Germinal center (tissue), 1 donor: ENCODE measurements around the gene COL4A1.
"Not testable (repeated sequence)": the region's sequence is repeated elsewhere in the genome, so short reads cannot be mapped to it uniquely, and the experiment has no call there.

Experiments
- DNase-seq: peaks from one replicate; pipeline ENCODE4 v3.0.0; 2012; ENCODE audit warnings: mixed read lengths, low spot score

Gene COL4A1

GRCh38 chr13:110114316-110114715 is 192.6 kb downstream of the COL4A1 start:
- DNase-seq: no peak

GRCh38 chr13:110113284-110113764 is 193.6 kb downstream of the COL4A1 start:
- DNase-seq: no peak

GRCh38 chr13:110112379-110112778 is 194.6 kb downstream of the COL4A1 start:
- not testable (repeated sequence) for DNase-seq

GRCh38 chr13:110110783-110111182 is 196.2 kb downstream of the COL4A1 start:
- DNase-seq: no peak

- DNase-seq: no peak
These were observed 197.0 kb downstream of the COL4A1 start for GRCh38 chr13:110109910-110110309.

GRCh38 chr13:110109140-110109783 is 197.7 kb downstream of the COL4A1 start:
- no peak for DNase-seq

GRCh38 chr13:110108348-110109139 is 198.4 kb downstream of the COL4A1 start:
- DNase-seq: no peak

GRCh38 chr13:110107568-110108347 is 199.2 kb downstream of the COL4A1 start:
- DNase-seq: no peak

GRCh38 chr13:110106726-110107125 is 200.2 kb downstream of the COL4A1 start:
- DNase-seq: no peak

- DNase-seq: no peak
These were observed 201.8 kb downstream of the COL4A1 start for GRCh38 chr13:110105136-110105535.

- DNase-seq: no peak
These were observed 203.4 kb downstream of the COL4A1 start for GRCh38 chr13:110103534-110103933.

GRCh38 chr13:110103026-110103425 is 203.9 kb downstream of the COL4A1 start:
- no peak for DNase-seq

GRCh38 chr13:110102053-110102452 is 204.9 kb downstream of the COL4A1 start:
- no peak for DNase-seq

- DNase-seq: no peak
These were observed 207.0 kb downstream of the COL4A1 start for GRCh38 chr13:110099922-110100321.
